Renal cortical epithelial cell (primary cell): ENCODE measurements around the gene FGFR3. TPM values are rescaled to one million over a fixed set of nuclear protein-coding genes. Genes with fewer than 3 reads are reported as not detected.
"Not testable (repeated sequence)": the region's sequence is repeated elsewhere in the genome, so short reads cannot be mapped to it uniquely, and the experiment has no call there.

ENCODE experiments used
- DNase-seq: peaks from one replicate; pipeline ENCODE4 v3.0.0-alpha.2; 2011; ENCODE audit warnings: low read depth
- total RNA-seq: library from RNA; depleted of rRNA; stranded (reverse); fragments of >200 nt; gene quantifications from 2 replicates; pipeline ENCODE4 v1.2.3, GENCODE V29; 2014

The FGFR3 gene
- total RNA-seq, 1 donor from 2014 or later = 3.7 TPM

DNA sequence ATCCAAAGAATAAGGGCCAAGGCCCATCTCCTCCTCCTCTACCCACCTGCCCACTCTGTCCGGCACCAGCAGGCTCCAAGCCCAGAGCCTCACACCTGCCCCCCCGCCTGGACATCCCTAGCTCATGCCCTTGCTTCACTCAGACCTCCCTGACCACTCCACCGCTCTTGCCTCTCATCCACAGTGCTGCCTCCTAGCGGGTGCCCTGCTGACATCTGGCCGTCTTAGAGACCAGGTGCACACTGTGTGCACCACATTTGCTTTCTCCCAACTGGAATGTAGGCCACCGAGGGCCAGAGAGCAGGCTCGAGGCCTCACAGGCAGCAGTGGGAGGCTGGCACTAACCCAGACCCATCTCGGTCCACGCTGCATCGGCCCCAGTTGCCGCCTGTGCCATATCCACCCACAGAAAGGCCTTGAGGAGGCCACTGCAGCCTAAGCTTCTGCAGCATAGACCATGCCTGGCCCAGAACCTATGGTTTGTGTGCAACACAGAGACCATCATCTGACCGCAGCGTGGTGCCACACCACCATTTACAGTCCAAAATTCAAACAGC is 49.3 kb downstream of the FGFR3 start:
- no peak for DNase-seq

DNA sequence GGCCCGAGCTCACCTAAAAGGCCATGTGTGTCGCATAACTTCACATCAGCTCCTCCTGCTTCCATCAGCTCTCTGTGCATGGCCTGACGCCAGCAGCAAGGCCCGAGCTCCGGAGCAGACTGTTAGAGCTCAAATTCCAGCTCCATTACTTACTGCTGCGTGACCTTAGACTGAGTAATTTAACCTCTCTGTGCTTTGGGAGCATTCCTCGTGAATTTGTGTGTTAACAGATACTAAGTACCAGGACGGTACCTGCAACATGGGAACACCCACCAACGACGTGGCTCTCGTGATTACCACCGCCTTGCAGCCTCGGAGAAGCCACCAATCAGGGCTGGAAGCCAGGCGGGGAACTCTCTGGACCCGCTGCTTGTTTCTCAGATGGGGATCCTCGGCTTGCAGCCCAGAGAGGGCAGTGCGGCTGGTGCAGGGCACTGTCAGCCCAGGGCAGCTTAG is 49.9 kb downstream of the FGFR3 start:
- DNase-seq = peak; percentile 85

DNA sequence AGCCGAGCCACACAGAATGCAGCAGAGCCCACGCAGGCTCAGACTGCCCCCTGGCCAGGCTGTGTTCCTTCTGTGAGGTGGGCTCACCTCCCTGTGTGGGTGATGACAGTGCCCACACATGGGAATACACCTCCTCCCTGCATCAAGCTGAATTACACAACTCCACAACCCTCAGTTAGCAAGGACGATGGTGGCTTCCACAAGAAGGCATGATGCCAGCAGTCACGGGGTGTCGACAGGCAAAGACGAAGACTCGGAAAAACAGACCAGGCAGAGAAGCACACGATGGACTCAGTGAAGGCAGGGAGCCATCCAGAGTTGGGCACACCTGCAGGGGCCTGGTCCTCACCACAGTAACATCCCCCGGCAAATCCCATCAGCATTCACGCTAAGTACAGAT is 50.8 kb downstream of the FGFR3 start:
- DNase-seq = peak; percentile 22

- not testable (repeated sequence) for DNase-seq
These were observed 51.5 kb downstream of the FGFR3 start for GRCh38 chr4:1844618-1845017.

DNA sequence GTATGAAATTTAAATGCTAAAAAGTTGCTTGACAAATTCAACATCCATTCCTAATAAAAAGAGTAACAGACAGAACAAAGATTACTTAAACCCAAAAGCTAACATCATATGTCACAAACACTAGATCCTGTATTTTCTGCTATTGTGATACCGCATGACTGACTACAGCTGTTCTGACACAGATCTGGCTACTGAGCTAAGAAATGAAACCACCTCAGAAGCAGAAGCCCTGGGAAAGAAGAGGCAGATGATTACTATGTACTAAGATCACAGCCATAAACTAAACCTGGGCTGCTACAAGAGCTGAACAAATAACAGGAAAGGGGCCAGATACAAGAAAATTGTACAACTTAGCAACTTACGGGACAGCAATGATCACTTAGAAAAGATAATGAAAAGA is 53.5 kb downstream of the FGFR3 start:
- no peak for DNase-seq

DNA sequence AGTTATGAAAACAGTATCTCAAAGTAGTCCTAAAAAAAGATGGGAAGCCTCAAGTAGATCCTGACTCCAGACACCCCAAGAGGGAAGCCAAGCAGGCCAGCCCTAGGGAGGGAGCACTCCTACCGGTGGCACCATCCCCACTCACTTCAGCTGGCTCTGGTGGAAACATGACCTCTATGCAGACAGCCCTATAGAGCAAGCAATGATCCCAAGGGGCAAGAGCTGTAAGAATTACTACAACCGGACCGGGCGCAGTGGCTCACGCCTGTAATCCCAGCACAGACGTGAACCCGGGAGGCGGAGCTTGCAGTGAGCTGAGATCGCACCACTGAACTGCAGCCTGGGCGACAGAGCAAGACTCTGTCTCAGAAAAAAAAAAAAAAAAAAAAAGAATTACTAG is 57.2 kb downstream of the FGFR3 start:
- DNase-seq = no peak

DNA sequence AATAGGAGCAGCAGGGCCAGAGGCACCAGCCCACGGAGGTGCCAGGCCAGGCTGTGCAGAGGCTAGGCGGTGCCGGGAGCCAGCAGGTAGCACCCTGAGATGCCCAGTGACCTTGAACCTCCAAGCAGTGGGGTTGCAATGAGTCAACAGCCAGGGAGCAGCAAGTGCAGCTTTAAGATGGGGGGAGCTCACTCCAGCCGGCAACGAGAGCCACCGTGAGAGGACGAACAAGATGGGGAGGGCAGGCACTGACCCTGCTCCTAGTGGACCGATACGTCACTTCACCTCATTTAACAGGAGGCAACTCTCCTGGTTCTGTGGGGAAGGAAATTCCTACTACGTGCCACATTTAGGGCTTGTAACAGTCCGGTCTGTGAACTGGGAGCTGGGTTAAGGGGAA is 58.1 kb downstream of the FGFR3 start:
- DNase-seq = no peak

DNA sequence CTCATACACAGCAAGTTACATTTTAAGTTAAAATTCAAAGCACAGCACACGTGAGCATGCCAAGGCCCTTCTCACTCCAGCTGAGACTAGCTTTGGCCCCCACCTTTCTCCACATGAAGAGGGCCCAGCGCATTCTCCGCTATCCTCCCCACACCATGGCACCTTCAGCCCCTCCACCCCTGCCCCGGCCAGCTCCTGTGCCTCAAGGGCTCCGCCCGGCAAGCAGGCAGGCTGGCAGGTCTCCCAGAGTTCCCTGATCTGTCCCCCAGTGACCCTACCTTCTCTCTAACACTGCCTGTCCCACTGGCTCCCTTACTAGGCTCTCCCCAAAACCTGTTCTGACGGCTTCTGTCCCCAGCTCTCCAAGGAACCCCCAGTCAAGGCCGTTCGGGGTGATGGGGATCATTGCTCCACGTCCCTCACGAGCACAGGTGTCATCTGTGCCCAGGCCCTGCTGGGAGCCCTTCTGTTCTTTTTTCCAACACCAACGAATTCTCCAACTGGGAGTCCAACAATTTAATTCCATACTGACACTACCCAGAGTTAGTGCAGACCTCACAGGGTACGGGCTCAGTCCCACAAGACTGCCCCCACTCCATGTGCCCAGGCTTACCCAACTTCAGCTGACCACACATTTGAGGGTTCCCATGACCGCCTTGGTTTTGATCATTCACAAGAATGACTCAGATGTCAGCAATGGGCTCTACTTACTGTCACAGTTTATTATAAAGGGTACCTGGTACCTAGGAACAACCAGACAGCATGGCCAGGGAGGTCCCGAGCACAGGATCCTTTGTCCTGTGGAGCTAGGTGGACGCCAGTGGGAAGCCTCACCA is 58.7 kb downstream of the FGFR3 start:
- DNase-seq = peak; percentile 77

DNA sequence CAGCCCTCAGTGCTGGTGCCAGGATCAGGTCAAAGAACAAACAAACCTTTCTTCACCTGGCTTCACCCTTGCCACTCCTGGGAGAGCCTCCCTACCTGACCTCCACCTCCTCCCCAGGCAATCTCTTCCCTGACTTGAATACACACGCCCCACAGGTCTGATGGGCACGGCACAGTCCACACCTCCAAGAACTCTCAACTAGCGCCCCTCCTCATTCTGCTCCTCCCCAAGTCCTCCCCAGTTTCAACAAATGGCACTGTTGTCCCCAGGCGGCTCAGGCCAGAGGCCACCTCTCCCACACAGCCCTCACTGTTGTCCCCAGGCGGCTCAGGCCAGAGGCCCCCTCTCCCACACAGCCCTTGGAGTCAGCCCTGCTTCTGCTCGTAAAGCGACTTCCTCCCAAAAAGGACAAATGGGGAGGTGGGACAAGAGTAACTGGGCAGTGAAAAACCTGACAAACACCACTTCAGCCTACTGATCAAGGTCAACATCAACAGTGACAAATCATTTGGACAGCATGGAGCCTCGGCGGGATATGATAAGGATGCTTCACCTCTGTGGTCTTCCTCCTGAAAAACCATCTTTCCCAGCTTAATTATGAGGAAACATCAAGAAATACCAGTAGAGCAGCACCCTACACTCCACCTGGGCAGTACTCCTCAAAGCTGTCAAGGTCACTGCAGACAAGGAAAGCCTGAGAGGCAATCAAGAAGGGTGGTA is 60.0 kb downstream of the FGFR3 start:
- no peak for DNase-seq

DNA sequence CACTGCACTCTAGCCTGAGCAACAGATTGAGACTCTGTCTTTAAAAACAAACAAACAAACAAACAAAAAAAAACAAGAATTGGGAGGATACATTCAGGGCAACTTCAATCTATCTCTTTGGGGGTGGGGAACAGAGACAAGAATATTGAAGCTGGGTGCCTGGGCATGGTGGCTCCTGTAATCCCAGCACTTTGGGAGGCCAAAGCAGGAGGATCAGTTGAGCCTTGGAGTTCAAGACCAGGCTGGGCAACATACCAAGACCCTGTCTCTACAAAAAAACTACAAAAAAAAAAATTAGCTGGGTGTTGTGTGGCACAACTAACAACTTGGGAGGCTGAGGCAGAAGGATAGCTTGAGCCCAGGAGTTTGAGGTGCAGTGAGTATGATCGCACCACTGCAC is 61.7 kb downstream of the FGFR3 start:
- DNase-seq = no peak

DNA sequence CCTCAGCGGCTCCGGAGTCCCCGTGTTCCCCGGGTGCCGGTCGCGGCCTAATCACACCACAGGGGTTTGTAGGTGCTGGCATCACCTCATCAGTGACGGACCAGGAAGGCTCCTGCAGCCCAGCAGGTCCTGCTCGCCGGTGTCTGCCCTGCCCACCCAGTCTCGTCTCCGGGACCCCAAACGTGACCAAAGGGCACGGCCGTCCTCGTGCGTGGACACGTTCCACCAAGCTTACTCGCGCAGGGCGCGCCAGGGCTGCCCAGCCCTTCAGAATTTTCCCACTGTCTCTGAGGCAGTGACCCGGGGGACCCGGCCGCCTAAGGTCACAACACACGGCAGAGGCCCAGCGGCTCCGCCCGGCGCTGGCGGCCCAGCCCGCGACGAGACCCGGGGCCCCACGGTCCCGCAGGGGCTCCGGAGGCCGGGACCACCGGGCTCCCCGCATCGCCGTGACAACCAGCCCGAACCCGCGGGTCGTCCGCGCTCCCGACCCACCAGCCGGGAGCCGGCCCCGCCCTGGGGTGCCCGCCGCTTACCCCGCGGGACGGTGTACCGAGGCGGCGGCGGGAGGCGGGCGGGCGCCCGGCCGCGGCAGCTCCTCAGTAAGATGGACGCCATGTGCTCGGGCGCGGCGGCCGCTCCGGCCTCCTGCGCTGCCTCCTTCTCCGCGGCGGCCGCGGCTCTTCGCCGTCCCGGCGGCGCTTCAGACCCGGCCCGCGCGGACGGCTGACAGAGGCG is 62.4 kb downstream of the FGFR3 start:
- no peak for DNase-seq

DNA sequence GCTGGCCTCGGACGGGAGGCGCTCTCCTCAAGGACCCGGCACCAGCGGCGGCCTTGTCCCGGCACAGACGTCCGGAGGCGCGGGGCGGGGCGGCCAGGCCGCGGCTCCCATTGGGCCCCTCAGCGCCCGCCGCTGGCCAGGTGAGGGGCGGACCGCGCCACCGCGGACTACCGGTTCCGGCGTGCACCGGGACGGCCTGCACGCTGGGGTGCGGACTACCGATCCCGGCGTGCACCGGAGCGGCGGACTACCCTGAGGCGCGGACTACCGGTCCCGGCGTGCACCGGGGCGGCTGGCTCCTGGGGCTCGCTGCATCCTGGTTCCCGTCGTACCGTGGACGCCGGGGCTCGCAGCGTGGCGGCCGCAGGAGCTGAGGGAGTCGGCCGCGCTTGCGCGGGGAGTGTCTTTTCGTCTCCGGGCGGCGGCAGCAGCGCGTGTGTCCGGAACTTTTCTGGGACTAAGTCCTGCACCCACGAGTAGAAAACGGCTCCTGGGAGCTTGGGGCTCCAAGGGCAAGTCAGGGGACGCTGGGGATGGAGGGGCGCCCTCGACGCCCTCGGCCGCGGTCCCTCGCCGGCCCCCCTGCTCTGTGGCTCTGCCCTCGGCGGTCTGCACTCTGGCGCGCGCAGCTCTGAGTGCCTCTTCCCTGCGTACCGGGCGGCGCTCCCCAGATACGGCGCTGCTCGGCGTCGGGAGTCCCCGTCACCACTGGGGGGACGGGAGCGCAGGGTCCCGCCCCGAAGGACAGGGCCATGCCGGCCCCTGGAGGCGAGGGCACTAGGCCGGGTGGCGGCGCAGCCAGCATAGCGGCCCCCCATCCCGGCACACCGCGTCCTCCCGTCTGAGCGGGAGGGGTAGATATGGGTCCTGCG is 63.2 kb downstream of the FGFR3 start, which contains the start of gene LETM1:
TSS of gene LETM1 (minus strand) at position 86 of the 872 bp plus-strand sequence. CDS start 206 bp downstream, outside the sequence.
- DNase-seq = peak; percentile 84

- DNase-seq = no peak
These were observed 64.0 kb downstream of the FGFR3 start for GRCh38 chr4:1856943-1857699.

DNA sequence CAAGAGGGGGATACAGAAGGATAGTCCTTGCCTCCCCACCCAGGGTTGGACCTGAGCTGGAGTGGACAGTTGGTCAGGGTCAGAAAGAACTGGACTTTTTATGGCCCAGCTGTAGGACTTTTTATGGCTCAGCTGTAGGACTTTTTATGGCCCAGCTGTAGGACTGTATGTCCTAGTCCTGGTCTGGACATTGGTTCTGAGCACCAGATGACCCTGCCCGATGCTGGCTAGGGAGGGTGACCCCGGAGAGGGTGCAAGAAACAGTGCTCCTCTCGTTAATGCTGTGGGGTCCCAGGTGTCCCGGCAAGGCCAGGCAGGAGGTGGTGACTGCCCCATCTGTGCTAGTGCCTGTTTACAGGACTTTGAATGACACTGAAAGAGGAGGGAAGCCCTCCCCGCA is 64.8 kb downstream of the FGFR3 start:
- no peak for DNase-seq

Other genes starting within 250 kb of the FGFR3 start
- 2.9 and 7.6 TPM in 2 replicates for gene FAM53A, start 109.0 kb upstream of the FGFR3 start, total RNA-seq
- 51.9 and 106 TPM in 2 replicates for gene SLBP, start 81.0 kb upstream of the FGFR3 start, total RNA-seq
- gene TMEM129, start 72.0 kb upstream of the FGFR3 start, total RNA-seq = 60.8 and 88.7 TPM in 2 replicates
- gene TACC3, start 71.8 kb upstream of the FGFR3 start, total RNA-seq = 5.4 and 7.6 TPM in 2 replicates
- 94.6 and 102 TPM in 2 replicates for gene LETM1, start 62.9 kb downstream of the FGFR3 start, total RNA-seq
- 62.0 and 67.7 TPM in 2 replicates for gene NSD2, start 78.1 kb downstream of the FGFR3 start, total RNA-seq
- 10.2 and 19.1 TPM in 2 replicates for gene NELFA, start 215.7 kb downstream of the FGFR3 start, total RNA-seq